Transverse colon (tissue), 4 donors: ENCODE data around the gene ENTHD1.

Source experiments
- CTCF ChIP-seq, 5 experiments: fragments of 200-600 bp in 3 of 5; fragments of 450-650 bp in 2 of 5; sonication (generic) in 3 of 5; IDR thresholded peaks; 1 replicate in 2 of 5; 2 replicates in 3 of 5; pipeline ENCODE4 v1.5.1; 2016 to 2017; ENCODE audit warnings: antibody characterized with exemption in 5 of 5, inconsistent platforms in 3 of 5, mild to moderate bottlenecking in 2 of 5, moderate library complexity in 1 of 5
- POLR2A ChIP-seq: fragments of 450-650 bp; IDR thresholded peaks from one replicate; pipeline ENCODE4 v1.6.1; 2016; ENCODE audit warnings: antibody characterized with exemption, mild to moderate bottlenecking, moderate library complexity
- POLR2AphosphoS5 ChIP-seq, 3 donors: sonication (generic); formaldehyde crosslinking; IDR thresholded peaks; one replicate each; pipeline ENCODE4 v1.6.1; 2016; ENCODE audit warnings: antibody characterized with exemption in 3 of 3

GRCh38 chr22:39924286-39924685, 30.7 kb upstream of the ENTHD1 start:
- TF ChIP-seq CTCF (IDR thresholded peaks at IDR 0.05) (no peak), POLR2A (no peak), POLR2AphosphoS5 (IDR thresholded peaks at IDR 0.05) (no peak)
